Measurements from ENCODE around the gene NAA16. TPM values are rescaled to one million over a fixed set of nuclear protein-coding genes. Genes with fewer than 3 reads are reported as not detected.

NAA16 gene
- total and polyA plus RNA-seq, 10 of the 15 experiments (the other 5 are each of a cell fraction or from before 2014, with no cell fraction given), result 5.4 to 18.5 (median 13.2) TPM

GRCh38 chr13:41289463-41289881 lies 21.6 kb upstream of the NAA16 start:
- POLR2A ChIA-PET, result no interaction called here

More at GRCh38 chr13:41289463-41289881, 21.6 kb upstream of the NAA16 start:
- DNase-seq (ENCODE audit: low read depth, low spot score), result no peak
- Histone ChIP-seq H2AFZ (ENCODE audit: control insufficient read depth, low read depth, low read length) (no peak overlapping the region), H3K9ac (ENCODE audit: control insufficient read depth, insufficient read depth, low read length) (no peak overlapping the region), H3K79me2 (ENCODE audit: control insufficient read depth, insufficient read depth, low read length) (no peaks in the 10 kb centered on the region), H3K4me1 (ENCODE audit: control insufficient read depth, insufficient read depth, low read length) (no peaks in the 10 kb centered on the region), H3K4me2 (ENCODE audit: control insufficient read depth, insufficient read depth) (no peak overlapping the region), H3K4me3 (no peak overlapping the region), H3K27ac (ENCODE audit: control insufficient read depth, insufficient read depth) (no peak overlapping the region), H4K20me1 (ENCODE audit: control insufficient read depth, insufficient read depth) (no peaks in the 10 kb centered on the region), H3K9me3 (replicated peaks; ENCODE audit: control insufficient read depth, insufficient read depth, low read length) (no peaks in the 10 kb centered on the region), H3K27me3 (replicated peaks in 1 of 2; ENCODE audit: control insufficient read depth in 2 of 2, insufficient read depth in 2 of 2, low read length in 1 of 2) (no peaks in the 10 kb centered on the region; a peak in 1 of 4 replicates), H3K36me3 (ENCODE audit: control insufficient read depth in 2 of 2, insufficient read depth in 2 of 2, low read length in 1 of 2) (no peaks in the 10 kb centered on the region)
- no peak for FAIRE-seq
- no peak for ATAC-seq
- ChIA-PET RAD21 (ENCODE audit: unreplicated experiment) (no interaction called here), SMC1A (ENCODE audit: uncharacterized antibody, unreplicated experiment) (no interaction called here), CTCF (no interaction called here)
- 61% methylated on average over 10 of the region's 10 CpGs for WGBS (ENCODE audit: insufficient coverage, insufficient replicate concordance, low lambda C conversion rate, missing lambda C conversion rate)
- in situ Hi-C loops (cut with MboI), result no loop called here
- TF ChIP-seq NFYA (IDR thresholded peaks at IDR 0.05; ENCODE audit: borderline replicate concordance, low read depth, low read length), result no peak
- no peak for TF ChIP-seq SMC3 (IDR thresholded peaks at IDR 0.05; ENCODE audit: borderline replicate concordance, low read length)
- TF ChIP-seq HDAC6 (IDR thresholded peaks at IDR 0.05; ENCODE audit: unreplicated experiment), result no peak
- TF ChIP-seq HCFC1 (IDR thresholded peaks at IDR 0.05; ENCODE audit: low read length), result no peak
- no peak for TF ChIP-seq TCF7 (IDR thresholded peaks at IDR 0.05; ENCODE audit: borderline replicate concordance)
- TF ChIP-seq PKNOX1 (IDR thresholded peaks at IDR 0.05), result no peak
- TF ChIP-seq YBX1 (IDR thresholded peaks at IDR 0.05), result no peak
- TF ChIP-seq HDAC2 (IDR thresholded peaks at IDR 0.05), result no peak
- no peak for TF ChIP-seq RBBP5 (conservative IDR thresholded peaks at IDR 0.05)
- TF ChIP-seq EZH2 (IDR thresholded peaks at IDR 0.05; ENCODE audit: borderline replicate concordance, control insufficient read depth, low read depth, low read length), result no peak
- TF ChIP-seq STAT3 (IDR thresholded peaks at IDR 0.05; ENCODE audit: low read depth, low read length), result no peak
- TF ChIP-seq E4F1 (IDR thresholded peaks at IDR 0.05; ENCODE audit: borderline replicate concordance, partially characterized antibody), result no peak
- no peak for TF ChIP-seq SPI1 (IDR thresholded peaks at IDR 0.05; ENCODE audit: borderline replicate concordance, insufficient read depth, low read depth, low read length)
- TF ChIP-seq WRNIP1 (IDR thresholded peaks at IDR 0.05; ENCODE audit: borderline replicate concordance, low read depth, low read length), result no peak
- TF ChIP-seq KLF5 (IDR thresholded peaks at IDR 0.05; ENCODE audit: partially characterized antibody), result no peak
- no peak for TF ChIP-seq SUPT20H (IDR thresholded peaks at IDR 0.05; ENCODE audit: borderline replicate concordance, control insufficient read depth, low read depth, low read length)
- intact Hi-C loops (cut with micrococcal nuclease; ENCODE audit: unreplicated experiment), result no loop called here
- no TSS peak for BruUV-seq (replicated peaks)

All from GM12878 (cell line).